Gastrocnemius medialis (tissue), 4 donors: ENCODE results near the gene BRWD1. TPM values are rescaled to one million over a fixed set of nuclear protein-coding genes. Genes with fewer than 3 reads are reported as not detected.

Experiments
- ATAC-seq, 2 donors: fragments of 150-250 bp; one replicate each; pipeline ENCODE4 v1.9.1; 2016
- DNase-seq, 2 donors: peaks; one replicate each; pipeline ENCODE4 v3.0.0-alpha.2; 2019
- H3K27ac ChIP-seq, 4 donors: fragments of 200-600 bp; sonication (generic); 1 replicate in 1 of 4; 2 replicates in 3 of 4; pipeline ENCODE4 v1.5.1; 2016 to 2018; ENCODE audit warnings: mild to moderate bottlenecking in 2 of 4, moderate library complexity in 1 of 4
- H3K27me3 ChIP-seq, 3 donors: fragments of 200-600 bp; sonication (generic) in 2 of 3; 1 replicate in 1 of 3; 2 replicates in 2 of 3; pipeline versions ENCODE4 v1.5.1 to v1.6.0; 2016 to 2019; ENCODE audit warnings: mild to moderate bottlenecking in 1 of 3, moderate library complexity in 1 of 3
- H3K36me3 ChIP-seq, 2 donors: fragments of 200-600 bp; sonication (generic) in 1 of 2; one replicate each; pipeline ENCODE4 v1.5.1; 2017 to 2018
- H3K4me1 ChIP-seq, 2 donors: fragments of 200-600 bp; sonication (generic) in 1 of 2; one replicate each; pipeline ENCODE4 v1.5.1; 2016 to 2017; ENCODE audit warnings: mild to moderate bottlenecking in 2 of 2
- H3K4me3 ChIP-seq, 4 donors: fragments of 200-600 bp; sonication (generic) in 3 of 4; 1 replicate in 1 of 4; 2 replicates in 3 of 4; pipeline ENCODE4 v1.5.1; 2016 to 2019; ENCODE audit warnings: mild to moderate bottlenecking in 2 of 4
- H3K9me3 ChIP-seq, 3 donors: fragments of 200-600 bp; sonication (generic) in 2 of 3; 1 replicate in 1 of 3; 2 replicates in 2 of 3; pipeline ENCODE4 v1.5.1; 2016 to 2019
- POLR2A ChIP-seq, 2 donors: fragments of 450-650 bp; IDR thresholded peaks; one replicate each; pipeline ENCODE4 v1.6.1; 2017; ENCODE audit warnings: antibody characterized with exemption in 2 of 2, mild to moderate bottlenecking in 2 of 2, moderate library complexity in 2 of 2
- in situ Hi-C, 4 donors: fragments of 200-750 bp; cut with MboI; loops; one replicate each; pipeline versions ENCODE4 v1.15.0 to v1.8.0; 2017; ENCODE audit warnings: low sequenced_read_pairs in 4 of 4
- intact Hi-C: fragments of 100-400 bp; cut with DNase I; formaldehyde crosslinking; loops from one replicate; pipeline ENCODE4 v1.15.1; 2023; ENCODE audit warnings: low total_unique reads
- total RNA-seq, 4 donors: library from RNA; depleted of rRNA; stranded (reverse); fragments of >200 nt; gene quantifications; one replicate each; pipeline versions ENCODE4 v1.1.0 to v1.2.3, GENCODE V29; 2016
- TF ChIP-seq, protein P1 (sequence below), 5 experiments: fragments of 450-650 bp in 3 of 5; fragments of 200-600 bp in 2 of 5; sonication (generic) in 2 of 5; IDR thresholded peaks in 4 of 5; conservative IDR thresholded peaks in 1 of 5; 1 replicate in 4 of 5; 2 replicates in 1 of 5; pipeline ENCODE4 v1.5.1; 2016 to 2019; ENCODE audit warnings: antibody characterized with exemption in 5 of 5, mild to moderate bottlenecking in 3 of 5, moderate library complexity in 3 of 5

Gene BRWD1
- total RNA-seq, 4 donors from 2014 or later = 42.2 to 65.7 (median 50.4) TPM

DNA sequence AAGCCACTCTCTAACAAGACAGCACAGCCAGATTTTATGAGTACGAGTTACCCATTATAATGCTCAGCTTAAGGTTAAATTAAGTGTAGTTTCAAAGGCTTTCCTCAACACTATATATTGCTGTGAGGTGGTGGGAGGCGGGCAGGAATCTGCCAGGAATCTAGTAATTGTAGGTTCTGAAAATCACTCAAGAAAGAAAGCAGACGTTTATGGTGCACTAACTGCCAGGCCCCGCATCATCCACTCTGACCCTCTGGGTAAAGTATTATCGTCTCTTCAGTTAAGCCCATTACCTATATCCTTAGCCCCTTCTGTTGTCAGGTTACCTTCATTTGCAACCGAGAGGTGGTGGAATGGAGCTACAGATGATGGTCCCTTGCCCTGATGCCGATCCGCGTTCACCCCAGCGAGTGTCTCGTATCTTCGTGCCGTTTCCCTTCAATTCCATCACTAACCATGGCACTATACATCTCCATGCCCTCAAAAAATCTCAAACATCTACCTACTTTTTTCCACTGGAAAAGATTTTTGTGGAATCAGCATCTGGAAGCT is 23.1 kb upstream of the BRWD1 start:
- ATAC-seq (no peak), DNase-seq (no peak)
- intact Hi-C loops = no loop called here
- H3K4me1 ChIP-seq = no peaks in the 10 kb centered on the region
- no peak overlapping the region for H3K4me3 ChIP-seq
- TF ChIP-seq POLR2A (IDR thresholded peaks at IDR 0.05) = no peak
- TF ChIP-seq, protein P1, sequence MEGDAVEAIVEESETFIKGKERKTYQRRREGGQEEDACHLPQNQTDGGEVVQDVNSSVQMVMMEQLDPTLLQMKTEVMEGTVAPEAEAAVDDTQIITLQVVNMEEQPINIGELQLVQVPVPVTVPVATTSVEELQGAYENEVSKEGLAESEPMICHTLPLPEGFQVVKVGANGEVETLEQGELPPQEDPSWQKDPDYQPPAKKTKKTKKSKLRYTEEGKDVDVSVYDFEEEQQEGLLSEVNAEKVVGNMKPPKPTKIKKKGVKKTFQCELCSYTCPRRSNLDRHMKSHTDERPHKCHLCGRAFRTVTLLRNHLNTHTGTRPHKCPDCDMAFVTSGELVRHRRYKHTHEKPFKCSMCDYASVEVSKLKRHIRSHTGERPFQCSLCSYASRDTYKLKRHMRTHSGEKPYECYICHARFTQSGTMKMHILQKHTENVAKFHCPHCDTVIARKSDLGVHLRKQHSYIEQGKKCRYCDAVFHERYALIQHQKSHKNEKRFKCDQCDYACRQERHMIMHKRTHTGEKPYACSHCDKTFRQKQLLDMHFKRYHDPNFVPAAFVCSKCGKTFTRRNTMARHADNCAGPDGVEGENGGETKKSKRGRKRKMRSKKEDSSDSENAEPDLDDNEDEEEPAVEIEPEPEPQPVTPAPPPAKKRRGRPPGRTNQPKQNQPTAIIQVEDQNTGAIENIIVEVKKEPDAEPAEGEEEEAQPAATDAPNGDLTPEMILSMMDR (IDR thresholded peaks at IDR 0.05 in 4 of 5, conservative IDR thresholded peaks at IDR 0.05 in 1 of 5) = no peak
- H3K9me3 ChIP-seq = no peaks in the 10 kb centered on the region
- H3K36me3 ChIP-seq = peaks cover 0 to 7% of the 10 kb centered on the region in 2 donors
- no peak overlapping the region for H3K27ac ChIP-seq
- in situ Hi-C loops = no loop called here
- no peaks in the 10 kb centered on the region for H3K27me3 ChIP-seq

DNA sequence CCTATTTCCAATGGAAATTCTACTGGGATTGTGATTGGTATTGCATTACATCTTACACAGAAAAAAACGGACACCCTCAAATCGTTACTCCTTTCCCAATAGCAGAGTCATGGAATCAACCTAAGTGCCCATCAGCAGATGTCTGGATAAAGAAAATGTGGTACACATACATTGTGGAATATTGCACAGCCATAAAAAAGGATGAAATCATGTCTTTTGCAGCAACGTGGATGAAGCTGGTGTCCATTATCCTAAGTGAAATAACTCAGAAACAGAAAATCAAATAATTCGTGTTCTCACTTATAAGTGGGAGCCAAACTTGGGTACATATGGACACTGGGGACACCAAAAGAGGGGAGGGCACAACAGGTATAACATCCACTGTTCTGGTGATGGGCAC is 21.2 kb upstream of the BRWD1 start:
- intact Hi-C loops (no loop called here), in situ Hi-C loops (no loop called here)
- Histone ChIP-seq H3K36me3 (no peaks in the 10 kb centered on the region), H3K4me3 (no peak overlapping the region), H3K9me3 (no peaks in the 10 kb centered on the region), H3K4me1 (no peaks in the 10 kb centered on the region), H3K27ac (no peak overlapping the region), H3K27me3 (no peaks in the 10 kb centered on the region)
- no peak for ATAC-seq
- no peak for DNase-seq
- TF ChIP-seq, protein P1 (IDR thresholded peaks at IDR 0.05 in 4 of 5, conservative IDR thresholded peaks at IDR 0.05 in 1 of 5) = no peak
- no peak for TF ChIP-seq POLR2A (IDR thresholded peaks at IDR 0.05)

DNA sequence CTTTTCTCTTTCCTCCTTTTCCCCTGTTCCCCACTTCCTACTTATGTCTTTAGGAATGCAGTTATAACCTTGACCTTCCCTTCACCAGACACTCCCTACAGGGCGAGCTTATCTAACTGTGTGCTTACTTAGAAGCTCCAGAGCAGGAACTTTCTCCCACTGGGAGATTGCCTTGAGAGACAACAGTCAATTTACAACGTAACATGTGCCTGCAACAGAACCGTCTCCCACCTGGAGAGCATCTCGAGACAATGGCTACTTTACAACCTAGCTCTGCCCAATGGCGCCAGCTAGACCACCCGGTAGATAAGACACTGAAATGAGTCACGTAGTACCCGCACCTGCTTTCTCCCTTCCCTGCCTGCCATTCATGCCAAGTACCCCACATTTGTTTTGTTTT is 18.7 kb upstream of the BRWD1 start:
- DNase-seq = no peak
- TF ChIP-seq, protein P1 (IDR thresholded peaks at IDR 0.05 in 4 of 5, conservative IDR thresholded peaks at IDR 0.05 in 1 of 5) = no peak
- TF ChIP-seq POLR2A (IDR thresholded peaks at IDR 0.05) = no peak
- no peaks in the 10 kb centered on the region for H3K36me3 ChIP-seq
- intact Hi-C loops (no loop called here), in situ Hi-C loops (no loop called here)
- H3K27ac ChIP-seq = no peak overlapping the region
- H3K9me3 ChIP-seq = no peaks in the 10 kb centered on the region
- H3K4me3 ChIP-seq = no peak overlapping the region
- H3K4me1 ChIP-seq = no peaks in the 10 kb centered on the region
- ATAC-seq = no peak
- no peaks in the 10 kb centered on the region for H3K27me3 ChIP-seq

DNA sequence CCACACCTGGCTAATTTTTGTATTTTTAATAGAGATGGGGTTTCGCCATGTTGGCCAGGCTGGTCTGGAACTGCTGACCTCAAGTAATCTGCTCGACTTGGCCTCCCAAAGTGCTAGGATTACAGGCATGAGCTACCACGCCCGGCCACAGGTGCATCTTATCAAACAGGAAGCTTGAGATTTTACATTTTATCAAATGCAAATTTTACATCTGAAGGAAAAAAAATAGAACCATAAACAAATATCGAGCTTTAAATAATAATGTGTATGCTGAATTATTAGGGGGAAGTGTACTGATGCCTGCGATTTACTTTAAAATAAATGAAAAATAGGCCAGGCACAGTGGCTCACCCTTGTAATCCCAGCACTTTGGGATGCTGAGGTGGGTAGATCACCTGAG is 16.6 kb upstream of the BRWD1 start:
- no peaks in the 10 kb centered on the region for H3K9me3 ChIP-seq
- in situ Hi-C loops (no loop called here), intact Hi-C loops (no loop called here)
- DNase-seq (no peak), ATAC-seq (no peak)
- TF ChIP-seq POLR2A (IDR thresholded peaks at IDR 0.05) = no peak
- TF ChIP-seq, protein P1 (IDR thresholded peaks at IDR 0.05 in 4 of 5, conservative IDR thresholded peaks at IDR 0.05 in 1 of 5) = no peak
- H3K4me1 ChIP-seq = no peaks in the 10 kb centered on the region
- no peaks in the 10 kb centered on the region for H3K27me3 ChIP-seq
- no peaks in the 10 kb centered on the region for H3K36me3 ChIP-seq
- H3K4me3 ChIP-seq = no peak overlapping the region
- H3K27ac ChIP-seq = no peak overlapping the region

DNA sequence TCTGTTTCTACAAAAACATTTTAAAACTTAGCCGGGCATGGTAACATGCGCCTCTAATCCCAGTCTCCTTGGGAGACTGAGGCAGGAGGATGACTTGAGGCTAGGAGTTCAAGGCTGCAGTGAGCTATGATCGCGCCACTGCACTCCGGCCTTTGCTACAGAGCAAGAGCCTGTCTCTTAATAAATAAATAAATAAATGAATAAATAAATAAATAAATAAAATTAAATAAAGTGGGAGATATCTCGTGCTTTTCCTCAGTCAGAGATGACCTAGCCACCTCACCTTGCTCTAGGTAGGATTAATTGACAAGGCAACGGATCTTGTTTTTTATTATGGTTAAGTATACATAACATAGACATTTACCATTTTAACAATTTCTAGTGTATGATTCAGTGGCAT is 14.3 kb upstream of the BRWD1 start:
- ATAC-seq (no peak), DNase-seq (no peak)
- Histone ChIP-seq H3K27me3 (no peaks in the 10 kb centered on the region), H3K4me1 (no peaks in the 10 kb centered on the region), H3K4me3 (no peak overlapping the region), H3K9me3 (no peaks in the 10 kb centered on the region), H3K27ac (no peak overlapping the region), H3K36me3 (no peaks in the 10 kb centered on the region)
- in situ Hi-C loops = loop anchor here in 1 of 4 donors (10.0 kb wide), 1 partner anchor 67 kb away; no protein-coding TSS in a partner anchor
- TF ChIP-seq, protein P1 (IDR thresholded peaks at IDR 0.05 in 4 of 5, conservative IDR thresholded peaks at IDR 0.05 in 1 of 5) = no peak
- TF ChIP-seq POLR2A (IDR thresholded peaks at IDR 0.05) = no peak
- intact Hi-C loops = no loop called here
